ENCODE results near the gene SCAMP3. TPM values are rescaled to one million over a fixed set of nuclear protein-coding genes. Genes with fewer than 3 reads are reported as not detected.
"Not testable (repeated sequence)": the region's sequence is repeated elsewhere in the genome, so short reads cannot be mapped to it uniquely, and the experiment has no call there.

SCAMP3 gene
- total RNA-seq, 2 experiments from 2014 or later, result 88.7 to 96.4 TPM

DNA sequence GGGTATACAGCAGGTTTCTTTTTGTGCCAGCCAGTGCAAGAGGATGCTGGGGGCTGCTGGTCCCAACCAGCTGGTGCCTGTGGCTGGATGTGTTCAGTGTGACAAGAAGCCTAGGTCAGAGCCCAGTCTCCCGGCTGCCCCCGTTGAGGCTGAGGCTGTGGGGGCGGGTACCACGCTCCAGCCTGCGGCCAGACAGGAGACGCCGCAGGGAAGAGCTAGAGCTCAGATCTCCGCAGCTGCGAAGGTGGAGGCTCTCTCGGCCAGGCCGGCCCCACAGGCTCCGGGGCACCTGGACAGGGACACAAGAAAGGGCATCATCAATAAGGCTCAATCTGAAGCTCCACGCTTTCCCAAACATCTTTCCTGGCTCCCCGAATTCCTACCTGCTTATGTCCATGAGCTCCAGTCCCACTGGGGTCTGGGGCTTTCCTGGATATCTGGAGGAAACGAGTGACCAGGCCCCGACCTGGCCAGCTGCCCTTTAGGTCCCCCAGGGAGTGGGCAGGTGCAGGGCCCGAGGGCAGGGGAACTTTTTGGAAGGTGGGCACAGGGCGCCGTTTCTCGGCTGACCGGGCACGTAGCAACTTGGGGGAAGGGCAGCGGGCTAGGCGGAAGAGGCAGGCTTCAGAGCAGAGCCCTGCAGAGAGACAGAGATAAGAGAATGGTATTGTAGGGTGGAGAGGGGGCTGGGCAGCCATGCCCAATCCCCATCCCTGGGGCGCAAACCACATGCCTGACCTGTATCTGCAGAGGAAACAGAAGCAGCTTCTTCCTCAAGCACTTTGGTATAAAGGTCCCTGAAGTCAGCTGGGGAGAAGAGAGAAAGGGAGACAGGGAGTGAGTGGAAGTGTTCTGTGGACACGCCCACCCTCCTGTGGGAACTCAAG, 14.2 kb downstream of the SCAMP3 start:
- peaks cover 8% of the 10 kb centered on the region for H3K36me3 Mint-ChIP-seq (ENCODE audit: low read depth)
- no peak for DNase-seq
- H3K9me3 Mint-ChIP-seq, result no peaks in the 10 kb centered on the region
- H3K27me3 Mint-ChIP-seq, result peaks cover 2% of the 10 kb centered on the region
- CTCF ChIA-PET, result interaction anchor here (1.1 to 5.0 kb wide), 4 partner anchors 12 to 75 kb away, joined by 4 to 72 read pairs (median 20); partner anchors contain the start of gene SCAMP3
- H3K27ac Mint-ChIP-seq, result no peak overlapping the region
- POLR2A ChIA-PET, result interaction anchor here (0.6 kb wide), 2 partner anchors 243 to 506 kb away, joined by 3 read pairs; no protein-coding TSS in a partner anchor
- H3K4me1 Mint-ChIP-seq, result peaks cover 45% of the 10 kb centered on the region
- H3K4me3 Mint-ChIP-seq, result no peak overlapping the region

- peaks cover 52% of the 10 kb centered on the region for H3K4me1 Mint-ChIP-seq
- not testable (repeated sequence) for H3K36me3 Mint-ChIP-seq (ENCODE audit: low read depth); H3K4me3 Mint-ChIP-seq; DNase-seq; H3K9me3 Mint-ChIP-seq; H3K27me3 Mint-ChIP-seq
- ChIA-PET CTCF (interaction anchor here (0.6 to 1.1 kb wide), 4 partner anchors 15 to 910 kb away, joined by 3 to 4 read pairs (median 4); no protein-coding TSS in a partner anchor), POLR2A (interaction anchor here (0.6 kb wide), 2 partner anchors 244 to 507 kb away, joined by 3 read pairs; no protein-coding TSS in a partner anchor)
- peak overlapping the region; percentile 94 for H3K27ac Mint-ChIP-seq
These were observed 15.4 kb downstream of the SCAMP3 start for GRCh38 chr1:155246796-155247195.

GRCh38 chr1:155245163-155245524, 17.0 kb downstream of the SCAMP3 start:
- Mint-ChIP-seq H3K4me1 (peaks cover 57% of the 10 kb centered on the region), H3K36me3 (ENCODE audit: low read depth) (peaks cover 12% of the 10 kb centered on the region), H3K27ac (peak overlapping the region; percentile 94), H3K9me3 (no peaks in the 10 kb centered on the region), H3K27me3 (peaks cover 2% of the 10 kb centered on the region), H3K4me3 (peak overlapping the region; percentile 79)
- ChIA-PET CTCF (interaction anchor here (2.0 to 2.3 kb wide), 2 partner anchors 27 to 78 kb away, joined by 6 to 9 read pairs; partner anchors contain the start of gene CLK2), POLR2A (no interaction called here)
- no peak for DNase-seq

DNA sequence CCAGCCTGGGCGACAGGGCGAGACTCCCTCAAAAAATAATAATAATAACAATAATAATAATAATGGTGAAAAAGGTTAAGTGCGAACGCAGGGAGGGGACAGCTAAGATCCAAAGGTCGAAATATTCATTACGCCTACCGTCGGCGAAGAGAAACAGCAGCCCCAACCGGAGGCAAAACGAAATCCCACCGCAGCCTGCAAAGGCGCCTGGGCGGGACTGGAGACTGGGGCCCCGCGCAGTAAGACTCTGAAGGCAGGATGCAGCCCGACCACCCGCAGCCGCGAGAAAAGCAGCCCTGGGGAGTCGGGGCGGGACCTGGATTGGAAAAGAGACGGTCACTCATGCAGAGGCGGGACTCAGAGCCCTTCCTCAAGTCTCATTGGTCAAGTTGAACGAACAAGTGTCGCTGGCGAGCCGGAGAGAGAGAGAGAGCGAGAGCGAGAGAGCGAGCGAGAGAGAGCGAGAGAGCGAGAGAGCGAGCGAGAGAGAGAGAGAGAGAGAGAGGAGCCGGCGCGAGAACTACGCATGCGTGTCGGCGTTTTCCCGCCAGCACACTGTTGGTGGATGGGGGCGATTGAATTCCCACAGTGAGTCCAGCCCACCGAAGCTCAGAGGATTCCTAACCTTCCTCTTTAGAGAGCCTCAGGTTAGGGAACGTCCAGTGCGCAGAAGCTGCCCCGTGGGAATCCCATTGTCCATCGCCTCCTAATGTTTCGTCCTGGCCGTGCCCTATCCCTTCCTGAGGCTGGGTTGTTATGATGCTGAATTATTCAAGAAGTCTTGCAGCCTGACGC, 17.6 kb downstream of the SCAMP3 start:
- no peaks in the 10 kb centered on the region for H3K9me3 Mint-ChIP-seq
- H3K27me3 Mint-ChIP-seq, result peaks cover 2% of the 10 kb centered on the region
- peaks cover 58% of the 10 kb centered on the region for H3K4me1 Mint-ChIP-seq
- H3K27ac Mint-ChIP-seq, result peak overlapping the region; percentile 94
- peak overlapping the region; percentile 79 for H3K4me3 Mint-ChIP-seq
- DNase-seq, result peak; percentile 99
- peaks cover 14% of the 10 kb centered on the region for H3K36me3 Mint-ChIP-seq (ENCODE audit: low read depth)
- ChIA-PET POLR2A (no interaction called here), CTCF (interaction anchor here (0.8 to 2.3 kb wide), 5 partner anchors 13 to 79 kb away, joined by 3 to 9 read pairs (median 4); partner anchors contain the start of genes CLK2 and KRTCAP2)

GRCh38 chr1:155242805-155243358, 19.3 kb downstream of the SCAMP3 start:
- H3K4me3 Mint-ChIP-seq, result peak overlapping the region; percentile 79
- CTCF ChIA-PET, result interaction anchor here (0.6 to 1.8 kb wide), 5 partner anchors 14 to 812 kb away, joined by 3 to 5 read pairs (median 4); partner anchors contain the start of gene KRTCAP2
- H3K27ac Mint-ChIP-seq, result peak overlapping the region; percentile 94
- POLR2A ChIA-PET, result no interaction called here
- peaks cover 62% of the 10 kb centered on the region for H3K4me1 Mint-ChIP-seq
- H3K9me3 Mint-ChIP-seq, result no peaks in the 10 kb centered on the region
- H3K27me3 Mint-ChIP-seq, result peaks cover 2% of the 10 kb centered on the region
- DNase-seq, result no peak
- H3K36me3 Mint-ChIP-seq (ENCODE audit: low read depth), result peaks cover 22% of the 10 kb centered on the region

- peaks cover 62% of the 10 kb centered on the region for H3K4me1 Mint-ChIP-seq
- POLR2A ChIA-PET, result no interaction called here
- H3K36me3 Mint-ChIP-seq (ENCODE audit: low read depth), result peaks cover 27% of the 10 kb centered on the region
- peaks cover 2% of the 10 kb centered on the region for H3K27me3 Mint-ChIP-seq
- DNase-seq, result no peak
- H3K9me3 Mint-ChIP-seq, result no peaks in the 10 kb centered on the region
- CTCF ChIA-PET, result interaction anchor here (0.6 to 3.9 kb wide), 8 partner anchors 9 to 534 kb away, joined by 3 to 38 read pairs (median 4); partner anchors contain the start of genes KRTCAP2, THBS3 and TRIM46
- H3K4me3 Mint-ChIP-seq, result peak overlapping the region; percentile 40
- peak overlapping the region; percentile 91 for H3K27ac Mint-ChIP-seq
These were observed 20.3 kb downstream of the SCAMP3 start for GRCh38 chr1:155241841-155242264.

- DNase-seq, result peak; percentile 83
- H3K36me3 Mint-ChIP-seq (ENCODE audit: low read depth), result peaks cover 28% of the 10 kb centered on the region
- CTCF ChIA-PET, result interaction anchor here (0.6 to 3.9 kb wide), 7 partner anchors 9 to 535 kb away, joined by 3 to 38 read pairs (median 4); partner anchors contain the start of genes KRTCAP2, THBS3 and TRIM46
- no peaks in the 10 kb centered on the region for H3K9me3 Mint-ChIP-seq
- H3K4me1 Mint-ChIP-seq, result peaks cover 61% of the 10 kb centered on the region
- POLR2A ChIA-PET, result no interaction called here
- peak overlapping the region; percentile 85 for H3K4me3 Mint-ChIP-seq
- H3K27me3 Mint-ChIP-seq, result peaks cover 2% of the 10 kb centered on the region
- H3K27ac Mint-ChIP-seq, result peak overlapping the region; percentile 91
These were observed 21.0 kb downstream of the SCAMP3 start for GRCh38 chr1:155241069-155241679.

GRCh38 chr1:155236451-155236850, 25.7 kb downstream of the SCAMP3 start:
- CTCF ChIA-PET, result interaction anchor here (1.1 kb wide), 1 partner anchor 15 kb away, joined by 4 read pairs; no protein-coding TSS in a partner anchor
- Mint-ChIP-seq H3K4me3 (no peak overlapping the region), H3K27me3 (no peaks in the 10 kb centered on the region), H3K4me1 (peaks cover 30% of the 10 kb centered on the region), H3K36me3 (ENCODE audit: low read depth) (peaks cover 32% of the 10 kb centered on the region), H3K27ac (peak overlapping the region; percentile 21), H3K9me3 (no peaks in the 10 kb centered on the region)
- no peak for DNase-seq
- POLR2A ChIA-PET, result no interaction called here

- Mint-ChIP-seq H3K4me1 (peaks cover 20% of the 10 kb centered on the region), H3K36me3 (ENCODE audit: low read depth) (peaks cover 27% of the 10 kb centered on the region), H3K27ac (peak overlapping the region; percentile 85)
- POLR2A ChIA-PET, H3K4me3 Mint-ChIP-seq, H3K9me3 Mint-ChIP-seq, H3K27me3 Mint-ChIP-seq, DNase-seq: not testable (repeated sequence)
- CTCF ChIA-PET, result interaction anchor here (1.1 kb wide), 1 partner anchor 16 kb away, joined by 4 read pairs; no protein-coding TSS in a partner anchor
These were observed 26.8 kb downstream of the SCAMP3 start for GRCh38 chr1:155235375-155235774.

DNA sequence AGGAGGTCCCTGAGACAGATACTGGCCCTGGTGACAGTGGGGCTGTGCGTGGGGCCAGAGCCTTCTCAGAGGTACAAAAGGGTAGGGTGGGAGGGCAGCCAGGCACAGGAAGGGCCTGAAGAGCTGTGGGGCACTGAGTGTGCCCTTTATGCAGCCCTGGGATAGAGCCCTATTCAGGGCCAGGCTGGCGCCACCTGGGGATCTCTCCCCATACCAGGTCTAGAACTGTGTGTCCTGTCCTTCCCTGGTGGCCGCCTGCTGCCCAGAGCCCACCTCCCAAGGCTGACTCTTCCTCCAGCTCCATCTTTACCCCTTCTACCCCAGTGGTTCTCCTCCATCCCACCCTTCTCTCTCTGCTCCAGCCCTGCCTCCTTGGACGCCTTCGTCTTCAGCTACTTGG, 28.7 kb downstream of the SCAMP3 start:
- H3K27me3 Mint-ChIP-seq, POLR2A ChIA-PET, H3K4me3 Mint-ChIP-seq, H3K9me3 Mint-ChIP-seq, DNase-seq, H3K27ac Mint-ChIP-seq, CTCF ChIA-PET: not testable (repeated sequence)
- H3K36me3 Mint-ChIP-seq (ENCODE audit: low read depth), result peaks cover 21% of the 10 kb centered on the region
- peaks cover 15% of the 10 kb centered on the region for H3K4me1 Mint-ChIP-seq

GRCh38 chr1:155232001-155232978, 29.9 kb downstream of the SCAMP3 start:
- peaks cover 17% of the 10 kb centered on the region for H3K36me3 Mint-ChIP-seq (ENCODE audit: low read depth)
- DNase-seq, H3K27me3 Mint-ChIP-seq, H3K9me3 Mint-ChIP-seq, H3K4me3 Mint-ChIP-seq, POLR2A ChIA-PET, H3K27ac Mint-ChIP-seq: not testable (repeated sequence)
- CTCF ChIA-PET, result interaction anchor here (1.0 to 1.8 kb wide), 3 partner anchors 12 to 59 kb away, joined by 3 to 5 read pairs (median 4); partner anchors contain the start of gene KRTCAP2
- peaks cover 25% of the 10 kb centered on the region for H3K4me1 Mint-ChIP-seq

Measured in activated CD4-positive, alpha-beta T cell treated with anti-CD3 and anti-CD28 coated beads, Interleukin-2, amount 10 ng/mL, durations not matched to agents 7 days and 5 days (primary cell).